ENCODE data around the gene NFATC2. TPM values are rescaled to one million over a fixed set of nuclear protein-coding genes. Genes with fewer than 3 reads are reported as not detected.

NFATC2 gene
- total RNA-seq, 1 donor, result 0.36 TPM

DNA sequence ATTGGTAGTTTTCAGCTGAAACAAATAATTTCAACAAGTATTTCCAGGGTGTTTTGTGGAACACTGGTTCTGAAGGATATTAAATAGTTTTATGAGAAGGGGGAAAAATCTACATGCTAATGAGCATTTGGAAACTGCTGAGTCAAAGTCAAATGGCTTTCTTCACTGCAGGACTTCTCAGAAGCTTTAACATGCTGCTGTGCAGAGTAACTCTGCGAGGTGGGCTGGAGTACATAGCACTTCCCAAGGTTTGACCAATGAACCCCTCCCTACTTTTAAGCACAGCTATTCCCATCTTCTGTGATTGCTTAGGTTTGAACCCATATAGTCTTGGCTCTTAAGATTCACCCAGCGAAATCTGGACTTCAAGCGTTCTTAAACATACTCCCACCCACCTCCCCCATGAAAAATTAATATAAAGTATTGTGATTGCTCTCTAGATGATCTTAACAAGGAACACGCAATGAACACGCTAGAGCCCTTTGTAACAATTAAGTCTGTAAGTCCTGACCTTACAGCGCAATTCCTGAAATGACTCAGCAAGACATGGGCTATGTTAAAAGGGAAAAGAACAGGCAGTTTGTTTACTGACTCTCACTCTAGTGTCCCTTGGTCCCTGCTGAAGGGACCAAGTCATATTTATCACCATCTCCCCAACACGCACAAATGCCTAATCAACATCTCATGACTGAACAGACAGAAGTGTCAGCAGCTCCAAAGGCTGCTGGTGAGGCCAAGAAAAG, 105.2 kb downstream of the NFATC2 start:
- no peak for DNase-seq (ENCODE audit: low read depth)
- TF ChIP-seq, protein P1, sequence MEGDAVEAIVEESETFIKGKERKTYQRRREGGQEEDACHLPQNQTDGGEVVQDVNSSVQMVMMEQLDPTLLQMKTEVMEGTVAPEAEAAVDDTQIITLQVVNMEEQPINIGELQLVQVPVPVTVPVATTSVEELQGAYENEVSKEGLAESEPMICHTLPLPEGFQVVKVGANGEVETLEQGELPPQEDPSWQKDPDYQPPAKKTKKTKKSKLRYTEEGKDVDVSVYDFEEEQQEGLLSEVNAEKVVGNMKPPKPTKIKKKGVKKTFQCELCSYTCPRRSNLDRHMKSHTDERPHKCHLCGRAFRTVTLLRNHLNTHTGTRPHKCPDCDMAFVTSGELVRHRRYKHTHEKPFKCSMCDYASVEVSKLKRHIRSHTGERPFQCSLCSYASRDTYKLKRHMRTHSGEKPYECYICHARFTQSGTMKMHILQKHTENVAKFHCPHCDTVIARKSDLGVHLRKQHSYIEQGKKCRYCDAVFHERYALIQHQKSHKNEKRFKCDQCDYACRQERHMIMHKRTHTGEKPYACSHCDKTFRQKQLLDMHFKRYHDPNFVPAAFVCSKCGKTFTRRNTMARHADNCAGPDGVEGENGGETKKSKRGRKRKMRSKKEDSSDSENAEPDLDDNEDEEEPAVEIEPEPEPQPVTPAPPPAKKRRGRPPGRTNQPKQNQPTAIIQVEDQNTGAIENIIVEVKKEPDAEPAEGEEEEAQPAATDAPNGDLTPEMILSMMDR (IDR thresholded peaks at IDR 0.05; ENCODE audit: insufficient read depth, low read length), result no peak

DNA sequence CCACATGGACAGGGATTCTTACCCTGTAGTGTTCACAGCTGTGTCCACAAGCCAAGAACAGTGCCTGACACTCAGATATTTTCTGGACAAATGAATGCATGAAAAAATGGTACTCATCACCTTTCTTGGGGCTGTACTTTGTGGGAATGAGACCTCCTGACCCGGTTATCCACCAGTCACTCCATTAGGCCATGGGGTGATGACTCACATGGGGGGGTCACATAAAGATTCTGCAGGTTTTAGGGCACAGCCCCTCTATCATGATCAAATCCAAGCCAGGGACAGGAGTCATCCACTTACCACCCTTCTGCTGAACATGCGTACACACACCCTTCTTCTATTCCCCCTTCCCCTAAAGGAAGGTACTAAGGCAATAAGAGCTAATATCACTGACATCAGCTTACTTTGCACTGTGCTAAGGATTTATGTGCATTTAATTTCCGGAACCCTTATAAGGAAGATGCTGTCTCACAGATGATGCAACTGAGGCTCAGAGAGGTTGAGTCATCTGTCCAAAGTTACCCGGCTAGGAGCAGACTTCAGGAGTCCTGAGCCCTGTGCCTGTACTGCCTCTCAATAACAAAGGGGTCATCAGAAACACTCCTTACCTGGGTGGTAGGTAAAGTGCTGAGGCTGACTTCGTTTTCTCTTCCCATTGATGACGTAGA, 107.8 kb downstream of the NFATC2 start:
- peak; percentile 83 for DNase-seq (ENCODE audit: low read depth)
- H3K4me3 ChIP-seq (ENCODE audit: low read depth, low read length), result no peak overlapping the region
- TF ChIP-seq, protein P1 (IDR thresholded peaks at IDR 0.05; ENCODE audit: insufficient read depth, low read length), result no peak

More for the DNA sequence above, 105.2 kb downstream of the NFATC2 start:
- no peak overlapping the region for H3K4me3 ChIP-seq (ENCODE audit: low read depth, low read length)

DNA sequence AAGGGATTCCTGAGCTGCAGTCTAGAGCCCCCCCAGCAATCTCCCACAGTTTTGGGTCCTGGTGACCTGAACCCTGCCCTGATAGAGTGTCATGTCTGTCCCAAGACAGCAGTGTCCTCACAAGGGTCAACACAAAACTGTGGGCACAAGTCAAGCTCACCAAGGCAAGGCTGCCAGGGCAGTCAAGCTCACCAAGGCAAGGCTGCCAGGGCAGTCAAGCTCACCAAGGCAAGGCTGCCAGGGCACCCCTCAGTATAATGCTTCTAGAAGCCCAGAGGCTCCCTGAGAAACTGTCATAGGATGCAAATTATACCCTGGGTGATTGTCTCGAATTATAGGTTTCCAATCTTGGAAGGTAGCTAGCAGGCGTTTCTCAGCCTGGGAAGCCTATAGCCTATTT, 108.5 kb downstream of the NFATC2 start:
- TF ChIP-seq, protein P1 (IDR thresholded peaks at IDR 0.05; ENCODE audit: insufficient read depth, low read length), result no peak
- H3K4me3 ChIP-seq (ENCODE audit: low read depth, low read length), result no peak overlapping the region
- DNase-seq (ENCODE audit: low read depth), result no peak

DNA sequence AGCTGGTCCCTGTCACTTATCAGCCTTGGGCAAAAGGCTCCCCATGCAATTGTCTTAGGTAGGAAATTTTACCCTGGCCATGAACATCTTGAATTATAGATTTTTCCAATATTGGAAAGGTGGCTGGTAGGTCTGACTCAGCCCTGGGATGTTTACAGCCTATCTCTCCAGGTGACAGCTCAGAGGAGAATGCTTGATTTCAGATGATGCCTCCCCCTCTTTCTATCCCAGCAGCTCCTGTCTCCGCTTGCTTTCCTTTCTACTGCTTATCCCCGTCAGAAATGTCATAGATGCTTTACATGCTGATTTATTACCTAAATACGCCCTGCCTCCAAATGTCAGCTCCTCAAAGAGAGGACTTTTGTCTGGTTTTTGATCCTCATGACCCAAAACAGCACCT, 109.6 kb downstream of the NFATC2 start:
- H3K4me3 ChIP-seq (ENCODE audit: low read depth, low read length), result no peak overlapping the region
- no peak for DNase-seq (ENCODE audit: low read depth)
- TF ChIP-seq, protein P1 (IDR thresholded peaks at IDR 0.05; ENCODE audit: insufficient read depth, low read length), result no peak

DNA sequence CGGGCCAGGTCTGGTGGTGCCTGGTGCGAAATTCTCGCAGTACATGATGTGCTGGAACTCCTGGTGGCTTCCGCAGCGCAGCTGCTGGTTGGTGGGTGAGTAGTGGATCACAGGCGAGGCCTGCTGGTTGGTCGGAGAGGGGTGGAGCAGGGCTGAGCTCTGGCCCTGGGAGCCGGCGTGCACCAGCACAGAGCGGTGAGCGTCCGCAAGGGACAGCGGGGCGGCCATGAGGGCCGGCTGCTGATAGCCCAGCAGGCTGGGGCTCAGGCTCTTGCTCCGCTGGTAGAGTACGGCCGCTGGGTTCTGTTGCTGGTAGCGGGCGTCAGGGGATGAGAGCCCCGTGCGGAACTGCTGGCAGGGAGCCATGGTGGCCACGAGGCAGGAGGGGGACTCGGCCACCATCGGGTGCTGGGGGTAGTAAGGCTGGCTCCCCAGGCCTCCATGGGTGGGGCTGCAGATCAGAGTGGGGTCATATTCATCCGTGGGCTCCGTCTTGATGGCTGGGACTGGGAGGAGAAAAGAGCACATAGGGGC, 110.2 kb downstream of the NFATC2 start:
- H3K4me3 ChIP-seq (ENCODE audit: low read depth, low read length), result no peak overlapping the region
- no peak for DNase-seq (ENCODE audit: low read depth)
- TF ChIP-seq, protein P1 (IDR thresholded peaks at IDR 0.05; ENCODE audit: insufficient read depth, low read length), result no peak

DNA sequence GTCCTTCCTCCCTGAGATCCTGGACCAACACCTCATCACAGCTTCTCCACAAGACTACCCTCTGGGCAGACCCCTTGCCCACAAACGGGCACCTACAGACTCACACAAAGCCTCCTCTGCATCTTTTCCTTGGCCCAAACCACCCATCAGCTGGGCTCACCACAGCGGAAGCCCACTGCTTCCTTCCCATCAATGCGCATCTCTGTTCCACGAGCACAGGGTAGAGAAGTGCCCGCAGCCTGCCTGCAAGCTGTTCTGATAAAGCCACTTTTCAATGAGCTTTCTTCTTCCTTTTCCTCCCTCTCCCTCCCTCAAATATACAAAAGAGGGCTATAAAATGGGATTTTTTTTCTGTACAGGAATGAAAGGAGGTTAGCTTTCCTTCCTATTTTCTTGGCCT, 111.2 kb downstream of the NFATC2 start:
- no peak for DNase-seq (ENCODE audit: low read depth)
- H3K4me3 ChIP-seq (ENCODE audit: low read depth, low read length), result no peak overlapping the region
- TF ChIP-seq, protein P1 (IDR thresholded peaks at IDR 0.05; ENCODE audit: insufficient read depth, low read length), result no peak
